Measurements from ENCODE around the gene STPG4.
"Not testable (repeated sequence)": the region's sequence is repeated elsewhere in the genome, so short reads cannot be mapped to it uniquely, and the experiment has no call there.

STPG4 gene

DNA sequence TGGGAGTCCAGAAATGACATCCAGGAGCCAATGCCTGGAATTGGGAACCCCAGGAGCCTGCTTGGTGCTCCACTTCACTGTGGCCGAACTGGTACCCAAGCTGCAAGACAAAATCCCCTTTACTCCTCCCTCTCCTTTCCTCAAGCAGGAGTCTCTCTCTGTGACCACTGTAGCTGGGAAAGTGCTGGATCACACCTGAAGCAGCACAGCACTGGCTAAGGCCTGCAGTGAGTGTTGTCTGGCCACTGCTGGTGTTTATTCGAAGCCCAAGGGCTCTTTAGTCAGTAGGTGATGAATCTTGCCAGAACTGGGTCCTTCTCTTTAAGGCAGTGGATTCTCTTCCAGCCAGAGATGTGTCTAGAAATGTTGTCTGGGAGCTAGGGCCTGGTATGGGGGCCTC, 26.4 kb downstream of the STPG4 start:
- no peak for DNase-seq (ENCODE audit: low read depth in 2 of 2, low spot score in 1 of 2)

DNA sequence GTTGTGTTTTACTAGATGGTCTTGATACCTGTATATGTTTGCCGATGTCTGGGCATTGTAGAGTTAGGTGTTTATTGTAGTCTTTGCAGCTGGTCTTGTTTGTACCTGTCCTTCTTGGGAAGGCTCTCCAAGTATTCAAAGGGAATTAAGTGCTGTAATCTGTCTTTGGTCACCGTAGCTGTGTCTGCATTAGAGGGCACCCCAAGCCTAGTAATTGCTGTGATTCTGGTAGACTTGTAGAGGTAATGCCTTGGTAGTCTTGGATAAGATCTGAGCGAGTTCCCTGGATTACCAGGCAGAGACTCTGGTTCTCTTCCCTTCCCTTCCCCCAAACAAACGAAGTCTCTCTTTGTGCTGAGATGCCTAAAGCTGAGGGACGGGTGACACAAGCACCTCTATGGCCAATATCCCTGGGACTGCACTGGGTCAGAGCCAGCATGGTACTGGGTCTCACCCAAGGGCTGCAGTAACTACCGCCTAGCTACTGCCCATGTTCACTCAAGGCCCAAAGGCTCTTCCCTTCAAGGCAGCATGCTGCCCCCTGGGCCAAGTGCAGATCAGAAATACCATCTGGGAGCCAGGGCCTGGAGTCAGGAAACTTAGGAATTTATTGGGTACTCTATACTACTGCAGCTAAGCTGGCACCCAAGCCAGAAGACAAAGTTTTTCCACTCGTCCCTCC, 27.1 kb downstream of the STPG4 start:
- DNase-seq (ENCODE audit: low read depth in 2 of 2, low spot score in 1 of 2) = no peak

DNA sequence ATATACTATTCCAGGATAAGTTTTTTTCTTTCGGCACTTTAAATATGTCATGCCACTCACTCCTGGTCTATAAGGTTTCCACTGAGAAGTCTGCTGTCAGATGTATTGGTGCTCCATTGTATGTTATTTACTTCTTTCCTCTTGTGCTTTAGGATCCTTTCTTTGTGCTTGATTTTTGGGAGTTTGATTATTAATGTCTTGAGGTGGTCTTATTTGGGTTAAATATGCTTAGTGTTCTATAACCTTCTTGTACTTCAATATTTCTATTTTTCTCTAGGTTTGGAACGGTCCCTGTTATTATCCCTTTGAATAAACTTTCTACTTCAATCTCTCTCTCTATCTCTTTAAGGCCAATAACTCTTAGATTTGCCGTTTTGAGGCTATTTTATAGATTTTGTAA, 28.3 kb downstream of the STPG4 start:
- DNase-seq (ENCODE audit: low read depth in 2 of 2, low spot score in 1 of 2) = no peak

DNA sequence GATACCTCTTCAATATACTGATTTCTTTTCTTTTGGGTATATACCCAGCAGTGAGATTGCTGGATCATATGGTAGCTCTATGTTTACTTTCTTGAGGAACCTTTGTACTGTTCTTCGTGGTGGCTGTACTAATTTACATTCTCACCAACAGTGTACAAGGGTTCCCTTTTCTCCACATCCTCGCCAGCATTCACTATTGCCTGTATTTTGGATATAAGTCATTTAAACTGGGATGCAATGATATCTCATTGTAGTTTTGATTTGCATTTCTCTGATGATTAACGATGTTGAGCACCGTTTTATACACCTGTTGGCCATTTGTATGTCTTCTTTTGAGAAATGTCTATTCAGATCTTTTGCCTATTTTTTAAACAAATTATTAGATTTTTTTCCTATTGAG, 30.4 kb downstream of the STPG4 start:
- not testable (repeated sequence) for DNase-seq (ENCODE audit: low read depth in 2 of 2, low spot score in 1 of 2)

DNA sequence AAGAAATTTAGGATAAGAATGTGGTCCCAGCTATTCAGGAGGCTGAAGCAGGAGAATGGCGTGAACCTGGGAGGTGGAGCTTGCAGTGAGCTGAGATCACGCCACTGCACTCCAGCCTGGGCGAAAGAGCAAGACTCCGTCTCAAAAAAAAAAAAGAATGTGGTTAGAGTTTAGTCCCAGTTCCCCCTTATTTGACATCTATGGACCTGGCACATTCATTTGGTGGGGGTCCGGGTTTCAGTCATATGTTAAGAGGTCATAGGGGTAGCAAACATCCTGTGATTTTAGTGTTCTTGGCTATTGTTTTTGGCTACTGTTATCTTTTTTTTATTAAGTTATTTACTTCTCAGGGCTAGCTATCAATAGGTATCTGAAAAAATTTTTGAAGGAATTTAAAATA, 34.7 kb downstream of the STPG4 start:
- DNase-seq (ENCODE audit: low read depth in 2 of 2, low spot score in 1 of 2) = not testable (repeated sequence)

DNA sequence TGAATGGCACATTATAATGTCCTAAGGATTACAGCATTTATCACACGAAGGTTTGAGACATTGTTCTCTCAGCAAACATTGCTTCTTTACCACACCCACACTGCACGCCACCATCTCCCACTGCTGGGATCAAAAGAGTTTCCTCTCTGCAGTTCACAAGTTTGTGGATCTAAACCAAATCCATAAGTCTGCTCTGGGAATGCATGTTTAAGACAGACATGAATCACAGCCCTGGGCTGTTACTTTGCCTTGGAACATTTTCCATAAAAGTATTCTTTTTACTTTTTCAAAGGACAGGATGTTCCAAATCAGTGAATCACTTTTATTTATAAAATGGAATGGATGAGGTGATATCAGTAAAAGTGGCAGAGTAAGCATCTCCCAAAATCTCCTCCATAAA, 36.1 kb downstream of the STPG4 start:
- no peak for DNase-seq (ENCODE audit: low read depth in 2 of 2, low spot score in 1 of 2)

DNA sequence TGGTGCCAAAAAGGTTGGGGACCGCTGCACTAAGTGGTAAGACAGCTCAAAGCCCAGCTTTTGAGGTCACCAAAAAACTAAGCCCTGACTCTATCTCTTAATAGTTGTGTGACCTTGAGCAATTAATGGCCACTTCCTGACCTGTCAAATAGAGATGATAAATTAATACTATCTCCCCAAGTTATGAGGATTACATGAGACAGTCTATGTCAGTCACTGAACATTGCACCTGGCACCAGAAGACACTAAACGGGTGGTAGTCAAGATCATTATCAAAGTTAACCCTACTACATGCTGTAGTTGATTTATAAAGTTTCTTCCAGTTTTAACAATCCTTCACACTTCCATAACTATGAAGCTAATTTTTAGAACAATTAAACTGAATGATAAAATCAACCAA, 36.5 kb downstream of the STPG4 start:
- no peak for DNase-seq (ENCODE audit: low read depth in 2 of 2, low spot score in 1 of 2)

DNA sequence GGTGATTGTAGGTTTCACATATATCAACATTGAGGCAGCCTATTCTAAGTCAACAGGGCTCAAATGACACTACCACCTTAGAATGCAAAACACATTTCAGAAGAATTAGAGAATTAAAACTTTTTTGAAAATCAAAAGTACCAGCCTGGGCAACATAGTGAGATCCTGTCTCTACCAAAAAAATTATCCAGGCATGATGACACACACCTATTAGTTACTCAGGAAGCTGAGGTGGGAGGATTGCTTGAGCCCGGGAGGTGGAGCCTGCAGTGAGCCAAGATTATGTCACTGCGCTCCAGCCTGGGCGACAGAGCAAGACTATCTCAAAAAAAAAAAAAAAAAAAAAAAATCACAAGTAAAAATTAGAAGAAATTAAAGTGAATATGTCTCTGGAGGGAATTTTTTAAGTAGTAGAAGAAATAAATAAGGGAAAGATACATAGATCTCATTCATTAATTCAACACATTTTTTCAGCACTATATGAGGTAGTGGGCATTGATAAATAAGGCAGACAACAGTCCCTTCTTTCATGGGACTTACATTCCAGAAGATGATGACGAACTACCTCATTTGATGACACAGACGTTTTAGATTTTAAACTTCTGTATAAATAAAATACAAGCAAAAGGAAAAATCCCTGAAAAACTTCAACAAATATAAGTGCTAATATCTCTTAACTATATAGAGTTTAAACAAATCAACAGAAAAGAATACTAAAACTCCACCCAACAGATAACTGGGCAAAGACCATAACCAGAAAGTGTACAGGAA, 42.3 kb downstream of the STPG4 start:
- no peak for DNase-seq (ENCODE audit: low read depth in 2 of 2, low spot score in 1 of 2)

DNA sequence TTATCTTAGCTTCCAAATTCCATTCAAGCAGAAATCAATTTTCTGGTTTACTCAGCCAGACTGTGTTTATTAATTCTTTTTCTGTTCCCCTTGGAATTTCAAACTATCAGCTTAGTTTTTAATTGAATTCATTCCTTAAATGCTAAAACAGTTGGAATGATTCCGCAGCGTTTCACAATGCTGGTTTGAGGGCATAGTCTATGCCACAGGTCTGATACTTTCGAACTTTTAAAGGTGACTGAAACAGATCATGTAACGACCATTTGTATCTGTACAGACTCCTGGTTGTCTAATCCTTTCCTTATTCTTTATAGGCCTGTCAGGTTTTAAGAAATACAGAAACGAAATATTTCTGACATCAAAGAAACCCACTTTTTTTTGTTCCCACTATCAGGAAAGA, 45.4 kb downstream of the STPG4 start:
- DNase-seq (ENCODE audit: low read depth in 2 of 2, low spot score in 1 of 2) = no peak

DNA sequence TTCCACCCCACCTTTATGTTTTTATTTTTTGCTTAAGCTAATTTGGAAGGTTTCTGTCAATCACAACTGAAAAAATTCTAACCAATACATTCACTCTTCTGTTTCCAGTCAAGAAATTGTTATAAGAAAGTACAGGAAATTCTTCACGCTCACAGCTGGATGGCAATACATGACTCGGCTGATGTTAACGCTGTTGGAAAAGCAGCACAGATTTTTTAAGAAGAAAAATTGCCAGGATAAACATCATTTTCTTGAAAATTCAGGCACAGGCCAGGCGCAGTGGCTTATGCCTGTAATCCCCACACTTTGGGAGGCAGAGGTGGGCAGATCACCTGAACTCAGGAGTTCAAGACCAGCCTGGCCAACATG, 46.1 kb downstream of the STPG4 start:
- DNase-seq (ENCODE audit: low read depth in 2 of 2, low spot score in 1 of 2) = no peak

DNA sequence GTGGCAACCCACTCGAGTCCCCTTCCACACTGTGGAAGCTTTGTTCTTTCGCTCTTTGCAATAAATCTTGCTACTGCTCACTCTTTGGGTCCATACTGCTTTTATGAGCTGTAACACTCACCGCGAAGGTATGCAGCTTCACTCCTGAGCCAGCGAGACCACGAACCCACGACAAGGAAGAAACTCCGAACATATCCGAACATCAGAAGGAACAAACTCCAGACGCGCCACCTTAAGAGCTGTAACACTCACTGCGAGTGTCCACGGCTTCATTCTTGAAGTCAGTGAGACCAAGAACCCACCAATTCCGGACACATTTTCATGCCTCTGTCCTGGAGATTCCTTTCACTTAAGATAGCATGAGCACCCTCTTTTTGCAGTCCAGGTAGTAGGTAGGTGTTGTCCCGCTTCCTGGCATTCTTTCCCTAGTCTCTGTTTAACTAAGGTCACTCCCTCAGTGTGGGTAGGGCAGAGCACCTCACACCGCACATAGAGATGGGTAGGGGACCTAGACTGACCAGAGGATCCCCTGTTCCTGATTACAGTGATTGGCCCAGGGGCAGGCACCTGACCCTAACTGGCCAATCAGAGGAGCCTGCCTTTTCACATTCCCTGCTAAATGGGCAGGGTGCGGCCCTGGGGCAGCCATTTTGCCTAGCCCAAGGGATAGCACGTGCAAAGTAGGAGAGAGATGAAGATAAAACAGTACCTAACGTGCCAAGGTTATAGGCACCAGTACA, 46.7 kb downstream of the STPG4 start:
- not testable (repeated sequence) for DNase-seq (ENCODE audit: low read depth in 2 of 2, low spot score in 1 of 2)

DNA sequence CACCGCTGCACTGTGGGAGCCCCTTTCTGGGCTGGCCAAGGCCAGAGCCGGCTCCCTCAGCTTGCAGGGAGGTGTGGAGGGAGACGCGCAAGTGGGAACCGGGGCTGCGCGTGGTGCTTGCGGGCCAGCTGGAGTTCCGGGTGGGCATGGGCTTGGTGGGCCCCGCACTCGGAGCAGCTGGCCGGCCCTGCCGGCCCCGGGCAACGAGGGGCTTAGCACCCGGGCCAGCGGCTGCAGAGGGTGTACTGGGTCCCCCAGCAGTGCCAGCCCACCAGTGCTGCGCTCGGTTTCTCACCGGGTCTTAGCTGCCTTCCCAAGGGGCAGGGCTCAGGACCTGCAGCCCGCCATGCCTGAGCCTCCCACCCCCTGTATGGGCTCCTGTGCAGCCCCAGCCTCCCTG, 47.9 kb downstream of the STPG4 start:
- not testable (repeated sequence) for DNase-seq (ENCODE audit: low read depth in 2 of 2, low spot score in 1 of 2)

DNA sequence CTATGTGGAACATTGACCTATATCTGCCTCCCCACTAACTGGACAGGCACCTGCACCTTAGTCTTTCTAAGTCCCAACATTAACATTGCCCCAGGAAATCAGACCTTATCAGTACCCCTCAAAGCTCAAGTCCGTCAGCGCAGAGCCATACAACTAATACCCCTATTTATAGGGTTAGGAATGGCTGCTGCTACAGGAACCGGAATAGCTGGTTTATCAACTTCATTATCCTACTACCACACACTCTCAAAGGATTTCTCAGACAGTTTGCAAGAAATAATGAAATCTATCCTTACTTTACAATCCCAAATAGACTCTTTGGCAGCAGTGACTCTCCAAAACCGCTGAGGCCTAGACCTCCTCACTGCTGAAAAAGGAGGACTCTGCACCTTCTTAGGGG, 48.9 kb downstream of the STPG4 start:
- not testable (repeated sequence) for DNase-seq (ENCODE audit: low read depth in 2 of 2, low spot score in 1 of 2)

DNA sequence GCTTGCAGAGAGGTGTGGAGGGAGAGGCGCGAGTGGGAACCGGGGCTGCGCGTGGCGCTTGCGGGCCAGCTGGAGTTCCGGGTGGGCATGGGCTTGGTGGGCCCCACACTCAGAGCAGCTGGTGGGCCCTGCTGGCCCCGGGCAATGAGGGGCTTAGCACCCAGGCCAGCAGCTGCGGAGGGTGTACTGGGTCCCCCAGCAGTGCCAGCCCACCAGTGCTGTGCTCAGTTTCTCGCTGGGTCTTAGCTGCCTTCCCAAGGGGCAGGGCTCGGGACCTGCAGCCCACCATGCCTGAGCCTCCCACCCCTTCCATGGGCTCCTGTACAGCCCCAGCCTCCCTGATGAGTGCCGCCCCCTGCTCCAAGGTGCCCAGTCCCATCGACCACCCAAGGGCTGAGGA, 55.4 kb downstream of the STPG4 start:
- not testable (repeated sequence) for DNase-seq (ENCODE audit: low read depth in 2 of 2, low spot score in 1 of 2)

DNA sequence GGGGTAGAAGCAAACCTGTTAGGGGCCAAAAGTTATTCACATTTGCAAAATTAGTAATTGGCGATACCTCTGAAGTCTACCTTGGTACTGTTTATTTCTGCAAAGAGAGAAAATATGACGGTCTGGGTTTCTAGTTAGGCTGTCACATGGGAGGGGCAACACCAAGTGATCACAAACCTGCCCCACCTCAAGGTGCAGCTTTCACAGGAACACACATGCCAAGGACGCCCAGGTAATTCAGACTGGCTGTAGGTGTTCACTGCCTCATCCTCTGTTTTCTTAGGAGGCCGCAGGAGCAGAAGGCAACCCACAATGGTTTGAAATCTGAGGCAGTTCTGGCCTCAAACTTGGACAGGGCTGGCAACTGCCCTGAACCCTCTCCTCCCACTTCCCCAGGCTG, 56.2 kb downstream of the STPG4 start:
- no peak for DNase-seq (ENCODE audit: low read depth in 2 of 2, low spot score in 1 of 2)

DNA sequence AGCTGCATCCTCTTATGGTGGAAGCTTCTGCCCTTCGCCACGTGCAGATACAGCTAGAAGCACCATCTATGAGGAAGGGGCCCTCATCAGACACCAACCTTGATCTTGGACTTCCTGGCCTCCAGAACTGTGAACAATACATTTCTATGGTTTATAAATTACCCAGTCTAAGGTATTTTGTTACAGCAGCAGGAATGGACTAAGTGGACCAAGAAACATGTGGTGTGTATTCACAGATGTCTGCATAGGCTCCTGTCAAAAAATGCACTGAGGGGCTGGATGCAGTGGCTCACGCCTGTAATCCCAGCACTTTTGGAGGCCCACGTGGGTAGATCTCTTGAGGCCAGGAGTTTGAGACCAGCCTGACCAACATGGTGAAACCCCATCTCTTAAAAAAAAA, 57.5 kb downstream of the STPG4 start:
- no peak for DNase-seq (ENCODE audit: low read depth in 2 of 2, low spot score in 1 of 2)

DNA sequence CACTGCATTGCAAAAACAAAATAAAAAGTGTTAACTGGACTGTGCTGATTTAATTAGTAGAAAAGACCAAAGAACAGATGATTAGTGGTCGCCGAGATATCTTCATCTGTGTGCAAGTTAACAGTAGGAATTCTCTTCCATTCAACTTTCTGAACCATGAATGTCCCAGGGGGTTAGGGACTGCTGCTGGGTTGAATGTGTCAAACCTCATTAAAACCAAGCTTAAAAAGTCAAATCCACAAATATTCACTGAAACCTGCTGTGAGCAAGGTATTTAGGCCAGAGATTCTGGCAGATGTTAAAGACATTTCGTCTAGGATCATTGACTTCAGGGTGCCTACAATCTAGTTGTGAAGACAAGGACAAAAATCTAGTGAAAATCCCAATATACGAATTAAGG, 58.7 kb downstream of the STPG4 start:
- DNase-seq (ENCODE audit: low read depth in 2 of 2, low spot score in 1 of 2) = no peak

DNA sequence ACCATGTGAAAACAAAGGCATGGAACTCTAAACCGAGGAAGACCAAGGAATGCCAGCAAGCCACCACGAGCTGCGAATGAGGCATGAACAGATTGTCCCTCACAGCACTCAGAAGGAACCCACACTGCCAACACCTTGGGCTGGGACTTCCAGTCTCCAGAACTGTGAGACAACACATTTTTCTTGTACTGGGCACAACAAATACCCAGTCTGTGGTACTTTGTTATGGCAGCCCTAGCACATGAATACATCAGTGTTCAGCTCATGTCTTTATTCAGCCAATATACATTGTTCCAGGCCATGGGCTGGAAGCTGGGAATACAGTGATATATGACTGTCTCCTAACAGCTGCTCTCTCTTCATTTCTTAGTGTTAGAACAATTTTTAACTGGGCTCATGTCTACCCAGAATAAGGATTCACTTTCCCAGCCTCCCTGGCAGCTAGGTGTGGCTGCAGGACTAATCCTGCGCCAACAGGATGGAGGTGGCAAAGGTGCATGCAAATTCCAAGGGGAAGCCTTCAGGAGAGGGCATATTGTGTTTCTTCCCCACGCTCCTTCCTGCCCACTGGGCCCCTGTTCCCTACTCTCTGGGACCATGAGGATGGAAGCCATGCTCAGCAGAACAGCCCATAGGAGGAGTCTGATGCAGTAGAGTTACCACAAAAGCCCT, 59.6 kb downstream of the STPG4 start:
- no peak for DNase-seq (ENCODE audit: low read depth in 2 of 2, low spot score in 1 of 2)

DNA sequence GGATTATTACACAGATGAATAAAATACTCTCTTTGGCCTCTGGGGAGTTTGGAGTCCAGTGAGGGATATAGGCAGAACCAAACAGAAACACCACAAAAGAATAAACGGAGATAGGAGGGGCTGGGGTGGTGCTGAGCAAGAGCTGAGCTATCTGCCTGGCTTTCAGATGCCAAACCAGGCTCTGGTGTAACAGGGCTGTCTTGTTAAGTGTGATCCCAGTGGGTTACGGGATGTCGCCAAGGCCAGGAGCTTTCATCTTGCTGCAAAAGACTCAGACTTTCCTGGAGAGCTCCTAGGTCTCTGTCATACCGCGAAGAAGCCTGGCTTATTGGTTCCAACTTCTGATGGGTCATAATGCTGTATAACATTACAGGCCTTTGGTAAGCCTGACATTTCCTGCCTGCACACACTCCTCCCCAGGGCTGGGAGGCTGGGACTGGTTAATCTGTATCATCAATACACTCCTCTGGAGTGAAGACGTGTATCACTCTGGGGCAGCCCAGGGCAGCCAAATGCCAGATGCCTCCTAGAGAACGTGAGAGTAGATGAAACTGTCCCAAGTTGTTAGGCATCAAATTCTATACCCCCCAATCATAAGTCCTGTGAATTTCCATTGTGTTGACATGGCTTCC, 60.5 kb downstream of the STPG4 start:
- no peak for DNase-seq (ENCODE audit: low read depth in 2 of 2, low spot score in 1 of 2)

DNA sequence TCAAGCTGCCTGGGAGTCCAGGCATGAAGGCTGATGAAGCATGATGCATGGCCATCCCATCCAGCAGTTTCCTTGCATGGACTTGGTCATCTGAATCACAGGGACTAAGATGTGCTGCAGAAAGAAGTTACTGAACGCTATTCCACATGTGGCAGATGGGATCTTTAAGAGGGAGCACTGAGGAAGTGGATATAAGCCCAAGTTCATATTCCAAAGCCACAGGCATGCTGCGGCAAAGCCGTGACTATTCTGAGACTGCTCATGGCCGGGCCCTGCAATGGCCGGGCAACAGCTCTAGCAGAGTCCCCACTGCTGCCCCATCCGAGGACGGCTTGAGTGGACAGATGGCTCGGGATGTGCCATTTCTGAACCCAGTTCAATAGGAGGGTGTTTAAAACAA, 61.5 kb downstream of the STPG4 start:
- DNase-seq (ENCODE audit: low read depth in 2 of 2, low spot score in 1 of 2) = no peak

DNA sequence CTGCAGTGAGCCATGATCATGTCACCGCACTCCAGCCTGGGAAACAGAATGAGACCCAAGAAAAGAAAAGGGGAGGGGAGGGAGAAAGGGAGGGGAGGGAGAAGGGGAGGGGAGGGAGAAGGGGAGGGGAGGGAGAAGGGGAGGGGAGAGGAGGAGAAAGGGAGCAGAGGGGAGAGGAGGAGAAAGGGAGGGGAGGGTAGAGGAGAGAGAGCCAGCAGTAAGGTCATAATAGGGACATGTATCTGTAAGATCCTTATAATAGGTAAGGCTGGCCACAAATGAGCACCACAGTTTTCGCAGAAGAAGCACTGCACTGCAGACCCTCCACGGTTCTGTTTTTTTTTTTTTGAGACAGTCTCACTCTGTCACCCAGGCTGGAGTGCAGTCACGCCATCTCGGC, 62.6 kb downstream of the STPG4 start:
- DNase-seq (ENCODE audit: low read depth in 2 of 2, low spot score in 1 of 2) = no peak
